Naive thymus-derived CD8-positive, alpha-beta T cell (primary cell): ENCODE measurements around the gene PARD6B. TPM values are rescaled to one million over a fixed set of nuclear protein-coding genes. Genes with fewer than 3 reads are reported as not detected.
"Not testable (repeated sequence)": the region's sequence is repeated elsewhere in the genome, so short reads cannot be mapped to it uniquely, and the experiment has no call there.

Source experiments
- ATAC-seq, 2 donors: fragments of 150-1000 bp; cut with Tn5 transposase in 1 of 2; sonication (Bioruptor Pico), chemical (Tn5 transposase) in 1 of 2; 1 replicate in 1 of 2; 2 replicates in 1 of 2; pipeline ENCODE4 v1.10.0; 2021; ENCODE audit warnings: mild to moderate bottlenecking in 2 of 2, moderate library complexity in 2 of 2
- POLR2A ChIA-PET: fragments of 350-600 bp; sonication (Branson Sonifier 250); formaldehyde crosslinking; loops from one replicate; lab custom pipeline; 2021; ENCODE audit warnings: antibody characterized with exemption; lab: Charles Lee
- DNase-seq, 10 donors: peaks; one replicate each; pipeline versions ENCODE4 v3.0.0 to v3.0.0-alpha.2; 2020 to 2022
- H3K27ac Mint-ChIP-seq, 10 donors: one replicate each; pipeline ENCODE4 v1.8.0; 2020 to 2022; ENCODE audit warnings: mild to moderate bottlenecking in 10 of 10, mixed read lengths in 10 of 10, moderate library complexity in 4 of 10, inconsistent platforms in 1 of 10
- H3K27me3 Mint-ChIP-seq, 5 donors: one replicate each; pipeline ENCODE4 v1.8.0; 2021 to 2022; ENCODE audit warnings: mixed read lengths in 5 of 5
- H3K36me3 Mint-ChIP-seq, 3 donors: one replicate each; pipeline ENCODE4 v1.8.0; 2020 to 2022; ENCODE audit warnings: mixed read lengths in 3 of 3, mild to moderate bottlenecking in 2 of 3, inconsistent platforms in 1 of 3
- H3K4me1 Mint-ChIP-seq, 4 donors: one replicate each; pipeline ENCODE4 v1.8.0; 2021 to 2022; ENCODE audit warnings: mixed read lengths in 4 of 4
- H3K4me3 Mint-ChIP-seq, 10 donors: one replicate each; pipeline ENCODE4 v1.8.0; 2020 to 2022; ENCODE audit warnings: mild to moderate bottlenecking in 10 of 10, mixed read lengths in 10 of 10, moderate library complexity in 6 of 10, inconsistent platforms in 1 of 10
- H3K9me3 Mint-ChIP-seq, 9 donors: one replicate each; pipeline ENCODE4 v1.8.0; 2020 to 2022; ENCODE audit warnings: mixed read lengths in 9 of 9, mild to moderate bottlenecking in 3 of 9, inconsistent platforms in 1 of 9, moderate library complexity in 1 of 9
- polyA plus RNA-seq, 3 donors: library from polyadenylated mRNA; unstranded; fragments of 300-500 nt; fragmentation: Illumina TruSeq; gene quantifications; one replicate each; pipeline ENCODE4 v1.2.3, GENCODE V29; 2021
- total RNA-seq, 8 experiments: library from RNA in 2 of 8; stranded (reverse) in 2 of 8; gene quantifications; one replicate each; pipeline ENCODE4 v1.2.3 and lab custom pipeline; 2021 to 2026

PARD6B gene
- total and polyA plus RNA-seq, 5 experiments from 2014 or later = 0.49 to 12.0 (median 2.0) TPM

- peak overlapping the region in 7 of 10 donors; percentile 38 to 90 (median 79) for H3K27ac Mint-ChIP-seq
- H3K36me3 Mint-ChIP-seq, H3K9me3 Mint-ChIP-seq, ATAC-seq, H3K27me3 Mint-ChIP-seq: not testable (repeated sequence)
- DNase-seq = peak in 6 of 10 donors; percentile 16 to 71 (median 46)
- peaks cover 0 to 32% (median 18%) of the 10 kb centered on the region in 4 donors for H3K4me1 Mint-ChIP-seq
- POLR2A ChIA-PET = interaction anchor here (0.6 to 11.3 kb wide), 11 partner anchors 12 to 164 kb away, joined by 3 to 272 read pairs (median 7); partner anchors contain the start of genes ADNP, DPM1 and MOCS3
- peak overlapping the region; percentile 66 to 86 (median 76) for H3K4me3 Mint-ChIP-seq
Observed at GRCh38 chr20:50793575-50794016, 62.2 kb downstream of the PARD6B start.

- no peak for DNase-seq
- peak overlapping the region in 9 of 10 donors; percentile 68 to 92 (median 85) for H3K27ac Mint-ChIP-seq
- peak; percentile 1 to 7 for ATAC-seq
- H3K9me3 Mint-ChIP-seq = no peaks in the 10 kb centered on the region
- peak overlapping the region; percentile 59 to 87 (median 82) for H3K4me3 Mint-ChIP-seq
- peaks cover 0 to 4% (median 3%) of the 10 kb centered on the region in 3 donors for H3K36me3 Mint-ChIP-seq
- POLR2A ChIA-PET = interaction anchor here (0.6 to 11.3 kb wide), 22 partner anchors 9 to 748 kb away, joined by 3 to 272 read pairs (median 4); partner anchors contain the start of genes ADNP, DPM1, MOCS3 and NFATC2
- no peaks in the 10 kb centered on the region for H3K27me3 Mint-ChIP-seq
- H3K4me1 Mint-ChIP-seq = peaks cover 7 to 39% (median 24%) of the 10 kb centered on the region in 4 donors
Observed at GRCh38 chr20:50794181-50794845, 62.9 kb downstream of the PARD6B start.

- peak; percentile 78 to 90 (median 86) for DNase-seq
- POLR2A ChIA-PET = interaction anchor here (0.6 to 11.3 kb wide), 25 partner anchors 8 to 748 kb away, joined by 3 to 272 read pairs (median 4); partner anchors contain the start of genes ADNP, DPM1, MOCS3 and NFATC2
- peak; percentile 82 for ATAC-seq
- H3K27me3 Mint-ChIP-seq = no peaks in the 10 kb centered on the region
- H3K27ac Mint-ChIP-seq = peak within 1 kb of the TSS; percentile 39 to 96 (median 92)
- H3K9me3 Mint-ChIP-seq = no peaks in the 10 kb centered on the region
- H3K4me1 Mint-ChIP-seq = peaks cover 12 to 46% (median 29%) of the 10 kb centered on the region in 4 donors
- peaks cover 0 to 9% (median 4%) of the 10 kb centered on the region in 3 donors for H3K36me3 Mint-ChIP-seq
- peak within 1 kb of the TSS; percentile 86 to 95 (median 92) for H3K4me3 Mint-ChIP-seq
Observed at GRCh38 chr20:50794846-50795634, 63.7 kb downstream of the PARD6B start, which contains the start of gene BCAS4. BCAS4 (plus strand) TSS chr20:50795061; CDS start chr20:50795084, 23 bp downstream.

GRCh38 chr20:50797142-50797541 is 65.8 kb downstream of the PARD6B start:
- no peaks in the 10 kb centered on the region for H3K9me3 Mint-ChIP-seq
- no peaks in the 10 kb centered on the region for H3K27me3 Mint-ChIP-seq
- H3K27ac Mint-ChIP-seq = peak overlapping the region in 5 of 10 donors; percentile 17 to 80 (median 69)
- ATAC-seq = no peak
- H3K4me1 Mint-ChIP-seq = peaks cover 16 to 56% (median 38%) of the 10 kb centered on the region in 4 donors
- DNase-seq = no peak
- peak overlapping the region in 8 of 10 donors; percentile 4 to 60 (median 27) for H3K4me3 Mint-ChIP-seq
- peaks cover 0 to 11% (median 5%) of the 10 kb centered on the region in 3 donors for H3K36me3 Mint-ChIP-seq
- POLR2A ChIA-PET = interaction anchor here (0.8 to 11.3 kb wide), 4 partner anchors 9 to 131 kb away, joined by 3 to 272 read pairs (median 7); partner anchors contain the start of gene ADNP

GRCh38 chr20:50798650-50799049 is 67.3 kb downstream of the PARD6B start:
- no peak for DNase-seq
- no peaks in the 10 kb centered on the region for H3K9me3 Mint-ChIP-seq
- H3K4me3 Mint-ChIP-seq = peak overlapping the region in 1 of 10 donors; percentile 16
- peaks cover 0 to 11% (median 5%) of the 10 kb centered on the region in 3 donors for H3K36me3 Mint-ChIP-seq
- POLR2A ChIA-PET = interaction anchor here (0.6 to 11.3 kb wide), 3 partner anchors 14 to 130 kb away, joined by 6 to 272 read pairs (median 10); partner anchors contain the start of gene ADNP
- ATAC-seq = no peak
- H3K27me3 Mint-ChIP-seq = no peaks in the 10 kb centered on the region
- peak overlapping the region in 9 of 10 donors; percentile 3 to 88 (median 65) for H3K27ac Mint-ChIP-seq
- H3K4me1 Mint-ChIP-seq = peaks cover 16 to 59% (median 39%) of the 10 kb centered on the region in 4 donors

- POLR2A ChIA-PET = interaction anchor here (0.6 to 2.4 kb wide), 3 partner anchors 15 to 18 kb away, joined by 3 to 10 read pairs (median 6); no protein-coding TSS in a partner anchor
Observed at GRCh38 chr20:50799176-50799889, 68.0 kb downstream of the PARD6B start.

GRCh38 chr20:50799890-50800550 is 68.6 kb downstream of the PARD6B start:
- Mint-ChIP-seq H3K27me3 (no peaks in the 10 kb centered on the region), H3K27ac (peak overlapping the region; percentile 22 to 88 (median 80)), H3K9me3 (no peaks in the 10 kb centered on the region), H3K4me1 (peaks cover 24 to 66% (median 50%) of the 10 kb centered on the region in 4 donors), H3K36me3 (peaks cover 0 to 11% (median 5%) of the 10 kb centered on the region in 3 donors), H3K4me3 (peak overlapping the region in 4 of 10 donors; percentile 3 to 46 (median 23))
- no peak for ATAC-seq
- no peak for DNase-seq
- POLR2A ChIA-PET = interaction anchor here (1.0 to 2.4 kb wide), 2 partner anchors 14 to 18 kb away, joined by 3 to 10 read pairs; no protein-coding TSS in a partner anchor

More at GRCh38 chr20:50799176-50799889, 68.0 kb downstream of the PARD6B start:
- DNase-seq = no peak
- Mint-ChIP-seq H3K9me3 (no peaks in the 10 kb centered on the region), H3K27me3 (no peaks in the 10 kb centered on the region), H3K27ac (peak overlapping the region in 9 of 10 donors; percentile 3 to 88 (median 82)), H3K4me3 (peak overlapping the region in 2 of 10 donors; percentile 16 to 24), H3K4me1 (peaks cover 17 to 60% (median 43%) of the 10 kb centered on the region in 4 donors), H3K36me3 (peaks cover 0 to 11% (median 5%) of the 10 kb centered on the region in 3 donors)
- no peak for ATAC-seq

- POLR2A ChIA-PET = interaction anchor here (2.4 kb wide), 1 partner anchor 17 kb away, joined by 10 read pairs; no protein-coding TSS in a partner anchor
- peaks cover 25 to 72% (median 58%) of the 10 kb centered on the region in 4 donors for H3K4me1 Mint-ChIP-seq
- H3K4me3 Mint-ChIP-seq = peak overlapping the region in 1 of 10 donors; percentile 56
- H3K27me3 Mint-ChIP-seq, H3K9me3 Mint-ChIP-seq, ATAC-seq, DNase-seq: not testable (repeated sequence)
- peak overlapping the region; percentile 36 to 91 (median 78) for H3K27ac Mint-ChIP-seq
- H3K36me3 Mint-ChIP-seq = peaks cover 0 to 11% (median 5%) of the 10 kb centered on the region in 3 donors
Observed at GRCh38 chr20:50800986-50801746, 69.8 kb downstream of the PARD6B start.

- ATAC-seq (no peak), DNase-seq (no peak)
- peak overlapping the region in 1 of 10 donors; percentile 56 for H3K4me3 Mint-ChIP-seq
- H3K36me3 Mint-ChIP-seq = peaks cover 0 to 11% (median 5%) of the 10 kb centered on the region in 3 donors
- no peaks in the 10 kb centered on the region for H3K27me3 Mint-ChIP-seq
- H3K9me3 Mint-ChIP-seq = no peaks in the 10 kb centered on the region
- peaks cover 28 to 73% (median 61%) of the 10 kb centered on the region in 4 donors for H3K4me1 Mint-ChIP-seq
- POLR2A ChIA-PET = interaction anchor here (0.6 to 1.2 kb wide), 3 partner anchors 9 to 16 kb away, joined by 3 to 8 read pairs (median 3); no protein-coding TSS in a partner anchor
- peak overlapping the region; percentile 69 to 91 (median 80) for H3K27ac Mint-ChIP-seq
Observed at GRCh38 chr20:50801747-50802125, 70.4 kb downstream of the PARD6B start.

- ATAC-seq (no peak), DNase-seq (no peak)
- POLR2A ChIA-PET = interaction anchor here (0.6 to 2.8 kb wide), 5 partner anchors 8 to 129 kb away, joined by 3 to 15 read pairs (median 8); partner anchors contain the start of genes ADNP and BCAS4
- H3K36me3 Mint-ChIP-seq = peaks cover 0 to 11% (median 2%) of the 10 kb centered on the region in 3 donors
- H3K4me3 Mint-ChIP-seq = no peak overlapping the region
- H3K27ac Mint-ChIP-seq = peak overlapping the region in 9 of 10 donors; percentile 69 to 91 (median 84)
- no peaks in the 10 kb centered on the region for H3K9me3 Mint-ChIP-seq
- no peaks in the 10 kb centered on the region for H3K27me3 Mint-ChIP-seq
- peaks cover 25 to 68% (median 58%) of the 10 kb centered on the region in 4 donors for H3K4me1 Mint-ChIP-seq
Observed at GRCh38 chr20:50802289-50802688, 70.9 kb downstream of the PARD6B start.
